HCT116 (cell line): Measurements from ENCODE around the gene GPR85. TPM values are rescaled to one million over a fixed set of nuclear protein-coding genes. Genes with fewer than 3 reads are reported as not detected.

Source experiments
- ATAC-seq: fragments of 200-7000 bp; cut with Tn5 transposase; 2 replicates; pipeline ENCODE4 v1.9.1; 2020; ENCODE audit warnings: mild to moderate bottlenecking, moderate library complexity
- BruUV-seq: library from RNA; stranded (reverse); fragments of 400-500 nt; replicated peaks from 2 replicates; lab custom pipeline; 2021; lab: Mats Ljungman, UMichigan
- CTCF ChIA-PET: fragments of 300-600 bp; sonication (Branson Sonifier 250); formaldehyde crosslinking; loops from one replicate; lab custom pipeline; 2021; ENCODE audit warnings: antibody characterized with exemption; lab: Charles Lee
- POLR2A ChIA-PET: fragments of 300-600, 350-600 bp; sonication (Branson Sonifier 250); formaldehyde crosslinking; loops from one replicate; lab custom pipeline; 2021; ENCODE audit warnings: antibody characterized with exemption; lab: Charles Lee
- RAD21 ChIA-PET, 2 experiments: fragments of 300-600 bp; sonication (Branson Sonifier 250); formaldehyde crosslinking; loops; one replicate each; lab custom pipeline; 2023; ENCODE audit warnings: low total read pairs in 2 of 2; ENCODE audit not compliant: uncharacterized antibody in 2 of 2, unreplicated experiment in 2 of 2, low non-redundant PET in 1 of 2; lab: Charles Lee
- DNase-seq: peaks from one replicate; pipeline ENCODE4 v3.0.0-alpha.2; 2010; ENCODE audit warnings: low read depth, low spot score
- H2AFZ ChIP-seq: fragments of 200-600 bp; shearing (Covaris generic), sonication (generic); 2 replicates; pipeline ENCODE4 v1.6.1; 2017; ENCODE audit warnings: low read depth, mixed run types, mixed read lengths, antibody characterized with exemption, low read length; ENCODE audit not compliant: poor library complexity, severe bottlenecking
- H3K27ac ChIP-seq: 2 replicates; pipeline ENCODE4 v1.5.1; 2012; ENCODE audit warnings: low read depth, low read length
- H3K27me3 ChIP-seq: fragments of 200-600 bp; sonication (generic); 2 replicates; pipeline ENCODE4 v1.6.1; 2016; ENCODE audit warnings: mixed run types, low read length, mixed read lengths; ENCODE audit not compliant: insufficient read depth
- H3K36me3 ChIP-seq, 2 experiments: fragments of 200-500 bp in 1 of 2; fragments of 200-600 bp in 1 of 2; sonication (Bioruptor generic) in 1 of 2; sonication (generic) in 1 of 2; 2 replicates each; pipeline versions ENCODE4 v1.5.1 to v1.6.1; 2014 to 2016; ENCODE audit warnings: low read length in 2 of 2, inconsistent platforms in 1 of 2, mixed read lengths in 1 of 2, mixed run types in 1 of 2; ENCODE audit not compliant: insufficient read depth in 2 of 2, control insufficient read depth in 1 of 2
- H3K4me1 ChIP-seq, 2 experiments: fragments of 200-600 bp in 1 of 2; sonication (generic) in 1 of 2; 2 replicates each; pipeline versions ENCODE4 v1.5.1 to v1.6.1; 2012 to 2017; ENCODE audit warnings: low read length in 2 of 2, inconsistent platforms in 1 of 2, mild to moderate bottlenecking in 1 of 2, mixed read lengths in 1 of 2, mixed run types in 1 of 2, moderate library complexity in 1 of 2; ENCODE audit not compliant: insufficient read depth in 2 of 2, control insufficient read depth in 1 of 2
- H3K4me2 ChIP-seq: fragments of 200-600 bp; sonication (generic); 2 replicates; pipeline ENCODE4 v1.6.1; 2017; ENCODE audit warnings: mixed run types, low read length, mixed read lengths
- H3K4me3 ChIP-seq, 2 experiments: fragments of 200-600 bp in 1 of 2; sonication (generic) in 1 of 2; replicated peaks in 1 of 2; 2 replicates each; pipeline ENCODE4 v1.5.1; 2011 to 2016; ENCODE audit warnings: low read length in 2 of 2, control low read depth in 1 of 2, low read depth in 1 of 2, mild to moderate bottlenecking in 1 of 2, mixed read lengths in 1 of 2, mixed run types in 1 of 2
- H3K79me2 ChIP-seq: fragments of 200-600 bp; sonication (generic); 2 replicates; pipeline ENCODE4 v1.6.1; 2017; ENCODE audit warnings: mild to moderate bottlenecking, mixed run types, low read length, moderate library complexity, mixed read lengths; ENCODE audit not compliant: insufficient read depth
- H3K9ac ChIP-seq: fragments of 200-600 bp; sonication (generic); 2 replicates; pipeline ENCODE4 v1.6.1; 2016; ENCODE audit warnings: low read length, mixed read lengths
- H3K9me2 ChIP-seq: fragments of 200-600 bp; sonication (generic), shearing (Covaris generic); 2 replicates; pipeline ENCODE4 v1.6.1; 2017; ENCODE audit warnings: mixed run types, mild to moderate bottlenecking, moderate library complexity; ENCODE audit not compliant: insufficient read depth
- H3K9me3 ChIP-seq, 2 experiments: fragments of 200-500 bp in 1 of 2; fragments of 200-600 bp in 1 of 2; sonication (Bioruptor generic) in 1 of 2; sonication (generic) in 1 of 2; 2 replicates each; pipeline ENCODE4 v1.6.1; 2014 to 2017; ENCODE audit warnings: low read length in 2 of 2, mixed read lengths in 2 of 2, inconsistent platforms in 1 of 2, low read depth in 1 of 2, mild to moderate bottlenecking in 1 of 2, mixed run types in 1 of 2, moderate library complexity in 1 of 2; ENCODE audit not compliant: control insufficient read depth in 1 of 2, insufficient read depth in 1 of 2
- H4K20me1 ChIP-seq: fragments of 200-600 bp; sonication (generic), shearing (Covaris generic); 2 replicates; pipeline ENCODE4 v1.6.1; 2017; ENCODE audit warnings: mixed run types, mild to moderate bottlenecking, moderate library complexity; ENCODE audit not compliant: insufficient read depth
- ATF3 ChIP-seq: IDR thresholded peaks from 2 replicates; pipeline ENCODE4 v1.6.1; 2012
- CBX3 ChIP-seq: IDR thresholded peaks from 2 replicates; pipeline ENCODE4 v1.6.1; 2012; ENCODE audit warnings: low read depth
- EGR1 ChIP-seq: IDR thresholded peaks from 2 replicates; pipeline ENCODE4 v1.6.1; 2012; ENCODE audit warnings: low read depth
- EZH2 ChIP-seq: fragments of 200-600 bp; sonication (generic); IDR thresholded peaks from 2 replicates; pipeline ENCODE4 v1.6.1; 2017; ENCODE audit warnings: antibody characterized with exemption, mixed run types
- EZH2phosphoT487 ChIP-seq: fragments of 200-600 bp; IDR thresholded peaks from 2 replicates; pipeline ENCODE4 v1.6.1; 2018; ENCODE audit warnings: antibody characterized with exemption, borderline replicate concordance
- FOSL1 ChIP-seq: IDR thresholded peaks from 2 replicates; pipeline ENCODE4 v1.6.1; 2012; ENCODE audit warnings: low read depth
- JUND ChIP-seq: IDR thresholded peaks from 2 replicates; pipeline ENCODE4 v1.6.1; 2012
- POLR2A ChIP-seq: IDR thresholded peaks from 2 replicates; pipeline ENCODE4 v1.7.0; 2011; ENCODE audit warnings: borderline replicate concordance; ENCODE audit not compliant: insufficient read depth, insufficient read length; ENCODE audit errors: extremely low read depth
- POLR2AphosphoS5 ChIP-seq: IDR thresholded peaks from 2 replicates; pipeline ENCODE4 v1.6.1; 2011; ENCODE audit warnings: mild to moderate bottlenecking, low read depth, low read length, moderate library complexity
- RAD21 ChIP-seq: IDR thresholded peaks from 2 replicates; pipeline ENCODE4 v1.6.1; 2012; ENCODE audit warnings: low read depth, mild to moderate bottlenecking
- TCF7L2 ChIP-seq: IDR thresholded peaks from 2 replicates; pipeline ENCODE4 v1.7.0; 2011; ENCODE audit warnings: borderline replicate concordance, inconsistent platforms; ENCODE audit not compliant: insufficient read depth, insufficient read length; ENCODE audit errors: extremely low read depth
- ZFX ChIP-seq: fragments of 450-650 bp; IDR thresholded peaks from 2 replicates; pipeline ENCODE4 v1.6.1; 2017
- intact Hi-C: fragments of 100-400 bp; cut with micrococcal nuclease; formaldehyde crosslinking; loops from 2 replicates; pipeline ENCODE4 v1.10.0; 2022
- total RNA-seq: library from RNA; stranded (reverse); gene quantifications from one replicate; pipeline ENCODE4 v1.2.1, GENCODE V29; 2021; ENCODE audit not compliant: unreplicated experiment
- TF ChIP-seq, protein P1 (sequence below): IDR thresholded peaks from 2 replicates; pipeline ENCODE4 v1.6.1; 2012; ENCODE audit warnings: low read depth
- TF ChIP-seq, protein P2 (sequence below): IDR thresholded peaks from 2 replicates; pipeline ENCODE4 v1.6.1; 2012
- TF ChIP-seq, protein P3 (sequence below), 3 experiments: fragments of 200-600 bp in 1 of 3; sonication (generic) in 1 of 3; IDR thresholded peaks in 2 of 3; conservative IDR thresholded peaks in 1 of 3; 2 replicates each; pipeline ENCODE4 v1.5.1; 2012 to 2017; ENCODE audit warnings: low read depth in 2 of 3, low read length in 2 of 3, antibody characterized with exemption in 1 of 3, borderline replicate concordance in 1 of 3, control low read depth in 1 of 3, mild to moderate bottlenecking in 1 of 3, mixed read lengths in 1 of 3, mixed run types in 1 of 3, moderate library complexity in 1 of 3; ENCODE audit not compliant: insufficient read depth in 1 of 3
- TF ChIP-seq, protein P4 (sequence below): IDR thresholded peaks from 2 replicates; pipeline ENCODE4 v1.6.1; 2011; ENCODE audit warnings: mild to moderate bottlenecking, low read length, moderate library complexity; ENCODE audit not compliant: insufficient replicate concordance; ENCODE audit errors: extremely low read depth

Gene GPR85
- total RNA-seq, 1 experiment from 2014 or later: not detected

DNA sequence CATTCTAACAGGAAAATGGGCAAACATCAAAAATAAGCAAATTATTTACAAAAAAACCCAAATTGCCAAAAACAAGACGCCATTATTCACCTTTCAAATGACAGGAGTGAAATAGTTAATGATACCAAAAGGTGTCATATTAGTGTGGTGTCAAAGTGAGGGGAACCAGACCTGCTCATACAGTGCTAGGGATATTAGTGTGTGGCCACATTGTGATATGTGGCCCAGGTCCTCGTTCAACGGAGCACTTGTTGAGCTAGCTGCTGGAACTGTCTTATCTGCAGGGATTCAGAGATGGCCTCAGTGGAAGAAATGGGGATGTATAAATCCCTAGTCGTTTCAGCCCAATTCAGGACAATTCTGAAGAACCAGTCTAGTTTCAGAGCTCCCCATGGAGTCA is 41.2 kb downstream of the GPR85 start:
- CTCF ChIA-PET: no interaction called here
- Histone ChIP-seq H3K27me3 (no peaks in the 10 kb centered on the region), H3K4me1 (no peaks in the 10 kb centered on the region), H2AFZ (no peak overlapping the region), H4K20me1 (no peaks in the 10 kb centered on the region), H3K9me2 (no peaks in the 10 kb centered on the region), H3K79me2 (no peaks in the 10 kb centered on the region), H3K9me3 (no peaks in the 10 kb centered on the region), H3K4me2 (no peak overlapping the region), H3K4me3 (no peak overlapping the region), H3K9ac (no peak overlapping the region), H3K36me3 (no peaks in the 10 kb centered on the region), H3K27ac (no peak overlapping the region)
- intact Hi-C loops: no loop called here
- TF ChIP-seq RAD21: no peak
- no peak for TF ChIP-seq ZFX
- TF ChIP-seq, protein P1, sequence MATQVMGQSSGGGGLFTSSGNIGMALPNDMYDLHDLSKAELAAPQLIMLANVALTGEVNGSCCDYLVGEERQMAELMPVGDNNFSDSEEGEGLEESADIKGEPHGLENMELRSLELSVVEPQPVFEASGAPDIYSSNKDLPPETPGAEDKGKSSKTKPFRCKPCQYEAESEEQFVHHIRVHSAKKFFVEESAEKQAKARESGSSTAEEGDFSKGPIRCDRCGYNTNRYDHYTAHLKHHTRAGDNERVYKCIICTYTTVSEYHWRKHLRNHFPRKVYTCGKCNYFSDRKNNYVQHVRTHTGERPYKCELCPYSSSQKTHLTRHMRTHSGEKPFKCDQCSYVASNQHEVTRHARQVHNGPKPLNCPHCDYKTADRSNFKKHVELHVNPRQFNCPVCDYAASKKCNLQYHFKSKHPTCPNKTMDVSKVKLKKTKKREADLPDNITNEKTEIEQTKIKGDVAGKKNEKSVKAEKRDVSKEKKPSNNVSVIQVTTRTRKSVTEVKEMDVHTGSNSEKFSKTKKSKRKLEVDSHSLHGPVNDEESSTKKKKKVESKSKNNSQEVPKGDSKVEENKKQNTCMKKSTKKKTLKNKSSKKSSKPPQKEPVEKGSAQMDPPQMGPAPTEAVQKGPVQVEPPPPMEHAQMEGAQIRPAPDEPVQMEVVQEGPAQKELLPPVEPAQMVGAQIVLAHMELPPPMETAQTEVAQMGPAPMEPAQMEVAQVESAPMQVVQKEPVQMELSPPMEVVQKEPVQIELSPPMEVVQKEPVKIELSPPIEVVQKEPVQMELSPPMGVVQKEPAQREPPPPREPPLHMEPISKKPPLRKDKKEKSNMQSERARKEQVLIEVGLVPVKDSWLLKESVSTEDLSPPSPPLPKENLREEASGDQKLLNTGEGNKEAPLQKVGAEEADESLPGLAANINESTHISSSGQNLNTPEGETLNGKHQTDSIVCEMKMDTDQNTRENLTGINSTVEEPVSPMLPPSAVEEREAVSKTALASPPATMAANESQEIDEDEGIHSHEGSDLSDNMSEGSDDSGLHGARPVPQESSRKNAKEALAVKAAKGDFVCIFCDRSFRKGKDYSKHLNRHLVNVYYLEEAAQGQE: no peak
- no peak for TF ChIP-seq FOSL1
- TF ChIP-seq, protein P2, sequence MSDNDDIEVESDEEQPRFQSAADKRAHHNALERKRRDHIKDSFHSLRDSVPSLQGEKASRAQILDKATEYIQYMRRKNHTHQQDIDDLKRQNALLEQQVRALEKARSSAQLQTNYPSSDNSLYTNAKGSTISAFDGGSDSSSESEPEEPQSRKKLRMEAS: no peak
- TF ChIP-seq JUND: no peak
- TF ChIP-seq POLR2AphosphoS5: no peak
- TF ChIP-seq ATF3: no peak
- TF ChIP-seq EGR1: no peak
- TF ChIP-seq TCF7L2: no peak
- no peak for TF ChIP-seq EZH2
- no peak for TF ChIP-seq CBX3
- no peak for TF ChIP-seq POLR2A
- TF ChIP-seq EZH2phosphoT487: no peak
- TF ChIP-seq, protein P3, sequence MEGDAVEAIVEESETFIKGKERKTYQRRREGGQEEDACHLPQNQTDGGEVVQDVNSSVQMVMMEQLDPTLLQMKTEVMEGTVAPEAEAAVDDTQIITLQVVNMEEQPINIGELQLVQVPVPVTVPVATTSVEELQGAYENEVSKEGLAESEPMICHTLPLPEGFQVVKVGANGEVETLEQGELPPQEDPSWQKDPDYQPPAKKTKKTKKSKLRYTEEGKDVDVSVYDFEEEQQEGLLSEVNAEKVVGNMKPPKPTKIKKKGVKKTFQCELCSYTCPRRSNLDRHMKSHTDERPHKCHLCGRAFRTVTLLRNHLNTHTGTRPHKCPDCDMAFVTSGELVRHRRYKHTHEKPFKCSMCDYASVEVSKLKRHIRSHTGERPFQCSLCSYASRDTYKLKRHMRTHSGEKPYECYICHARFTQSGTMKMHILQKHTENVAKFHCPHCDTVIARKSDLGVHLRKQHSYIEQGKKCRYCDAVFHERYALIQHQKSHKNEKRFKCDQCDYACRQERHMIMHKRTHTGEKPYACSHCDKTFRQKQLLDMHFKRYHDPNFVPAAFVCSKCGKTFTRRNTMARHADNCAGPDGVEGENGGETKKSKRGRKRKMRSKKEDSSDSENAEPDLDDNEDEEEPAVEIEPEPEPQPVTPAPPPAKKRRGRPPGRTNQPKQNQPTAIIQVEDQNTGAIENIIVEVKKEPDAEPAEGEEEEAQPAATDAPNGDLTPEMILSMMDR (IDR thresholded peaks at IDR 0.05 in 2 of 3, conservative IDR thresholded peaks at IDR 0.05 in 1 of 3; ENCODE audit: borderline replicate concordance in 1 of 3, insufficient read depth in 1 of 3, low read depth in 2 of 3, low read length in 2 of 3): no peak
- TF ChIP-seq, protein P4, sequence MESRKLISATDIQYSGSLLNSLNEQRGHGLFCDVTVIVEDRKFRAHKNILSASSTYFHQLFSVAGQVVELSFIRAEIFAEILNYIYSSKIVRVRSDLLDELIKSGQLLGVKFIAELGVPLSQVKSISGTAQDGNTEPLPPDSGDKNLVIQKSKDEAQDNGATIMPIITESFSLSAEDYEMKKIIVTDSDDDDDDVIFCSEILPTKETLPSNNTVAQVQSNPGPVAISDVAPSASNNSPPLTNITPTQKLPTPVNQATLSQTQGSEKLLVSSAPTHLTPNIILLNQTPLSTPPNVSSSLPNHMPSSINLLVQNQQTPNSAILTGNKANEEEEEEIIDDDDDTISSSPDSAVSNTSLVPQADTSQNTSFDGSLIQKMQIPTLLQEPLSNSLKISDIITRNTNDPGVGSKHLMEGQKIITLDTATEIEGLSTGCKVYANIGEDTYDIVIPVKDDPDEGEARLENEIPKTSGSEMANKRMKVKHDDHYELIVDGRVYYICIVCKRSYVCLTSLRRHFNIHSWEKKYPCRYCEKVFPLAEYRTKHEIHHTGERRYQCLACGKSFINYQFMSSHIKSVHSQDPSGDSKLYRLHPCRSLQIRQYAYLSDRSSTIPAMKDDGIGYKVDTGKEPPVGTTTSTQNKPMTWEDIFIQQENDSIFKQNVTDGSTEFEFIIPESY: no peak
- RAD21 ChIA-PET: no interaction called here
- BruUV-seq: no TSS peak
- POLR2A ChIA-PET: no interaction called here
- ATAC-seq (no peak), DNase-seq (no peak)
